NCI-H446 (cell line): Measurements from ENCODE around the gene CD52.
"Not testable (repeated sequence)": the region's sequence is repeated elsewhere in the genome, so short reads cannot be mapped to it uniquely, and the experiment has no call there.

Experiments
- DNase-seq, 2 experiments: peaks; one replicate each; lab custom pipeline; 2025; lab: John Stamatoyannopoulos, UW

CD52 gene

DNA sequence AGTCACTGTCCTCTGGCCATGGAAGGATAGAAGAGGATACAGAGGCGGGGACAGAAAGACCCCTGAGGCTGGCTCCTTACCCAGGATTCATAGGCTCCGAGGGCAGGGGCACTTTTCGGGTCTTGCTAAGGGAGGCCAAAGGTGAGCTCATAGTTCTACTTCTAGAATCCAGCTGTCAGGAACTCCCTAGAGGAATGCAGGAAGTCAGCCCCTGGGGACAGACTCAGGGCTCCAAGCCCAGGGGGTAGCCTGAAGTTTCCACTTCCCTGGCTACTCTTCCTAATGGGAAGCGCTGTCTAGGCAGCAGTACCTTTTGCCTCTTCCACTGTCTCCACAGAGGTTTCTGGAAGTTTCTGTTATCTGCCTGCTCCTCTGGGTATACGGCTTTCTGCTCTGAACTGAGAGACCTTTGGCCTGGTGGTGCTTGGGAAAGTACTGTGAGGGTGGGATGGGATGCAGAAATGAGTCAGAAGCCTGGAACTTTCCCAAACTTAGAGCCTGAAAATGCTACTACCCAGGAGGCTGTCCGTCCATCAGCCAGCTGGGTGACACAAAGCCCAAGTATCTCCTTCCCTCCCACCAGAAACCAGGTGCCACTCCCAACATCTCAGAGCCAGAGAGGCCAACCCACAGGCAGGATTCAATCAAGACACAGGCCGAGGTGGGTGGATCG is 14.9 kb upstream of the CD52 start:
- DNase-seq, result no peak

DNA sequence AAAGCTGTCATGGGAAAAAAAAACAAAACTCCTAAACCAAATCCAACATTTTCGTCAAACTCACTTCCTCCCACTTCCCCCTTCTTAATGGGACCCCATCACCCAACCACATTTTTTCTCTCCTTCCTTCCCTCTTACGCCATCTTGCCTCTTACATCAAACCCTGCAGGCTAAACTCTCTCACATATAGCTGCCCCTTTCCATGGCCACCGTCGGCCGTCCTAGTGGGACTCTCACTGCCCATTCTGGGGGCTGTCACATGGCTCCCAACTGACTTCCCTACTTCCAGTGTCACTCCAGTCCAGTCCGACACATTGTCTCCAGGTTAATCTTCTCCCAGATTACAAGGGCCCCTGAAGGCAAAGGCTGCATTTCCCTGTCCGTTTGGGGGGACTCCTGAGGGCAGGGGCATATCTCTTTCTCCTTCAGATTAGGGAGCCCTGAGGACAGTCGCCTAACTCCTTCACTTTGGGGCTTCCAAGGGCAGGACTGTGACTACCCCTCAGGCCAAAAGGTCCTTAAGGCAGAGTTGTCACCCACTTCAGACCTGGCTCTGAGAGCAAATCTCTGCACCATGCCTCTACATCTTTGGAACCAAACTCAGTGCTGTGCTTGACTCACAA is 12.0 kb upstream of the CD52 start:
- DNase-seq, result no peak

DNA sequence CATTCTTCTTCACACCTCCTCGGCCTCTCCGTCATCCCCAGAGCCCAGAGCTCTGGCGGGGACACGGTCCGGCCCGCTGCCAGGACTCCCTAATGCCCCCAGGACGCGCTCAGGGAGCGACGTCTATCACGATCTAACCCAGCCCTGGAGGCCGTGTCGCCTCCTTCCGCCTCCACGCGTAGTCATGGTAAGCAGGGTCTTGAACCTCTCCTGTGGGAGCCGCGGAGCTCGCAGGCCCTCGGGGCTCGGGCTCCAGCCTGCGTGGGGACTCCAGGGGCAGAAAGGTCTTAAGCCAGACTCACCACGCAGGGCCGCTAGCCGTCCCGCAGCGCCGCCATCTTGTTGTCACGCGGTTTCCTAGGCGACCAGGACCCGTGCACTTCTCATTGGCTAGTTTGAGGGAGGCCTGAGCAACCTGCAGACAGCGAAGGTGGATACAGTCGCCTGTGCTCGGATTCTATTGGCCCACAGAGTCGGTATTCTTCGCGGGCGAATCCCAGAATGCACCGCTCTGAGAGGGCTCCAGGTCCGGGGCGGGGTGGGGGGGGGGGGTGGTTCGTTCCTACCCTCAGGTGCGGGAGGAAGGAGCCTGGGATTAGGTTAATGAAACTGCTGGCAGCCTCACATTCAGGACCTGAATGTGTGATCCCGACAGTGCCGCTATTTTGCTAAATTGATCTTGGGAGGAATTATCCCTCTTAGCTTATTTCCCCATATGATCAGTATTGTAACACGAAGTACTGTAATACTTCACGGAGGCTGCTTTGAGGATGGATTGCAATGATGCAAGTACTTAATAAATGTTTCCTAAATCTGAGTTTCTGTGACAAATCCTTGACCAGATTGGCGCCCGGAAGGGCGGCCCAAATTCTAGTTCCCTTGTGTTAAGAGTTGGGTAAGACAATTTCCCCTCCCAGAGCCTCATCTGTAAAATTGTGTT is 11.2 kb upstream of the CD52 start, which contains the start of gene UBXN11:
Gene UBXN11, minus strand, starts transcription at position 347 of the 940 bp plus-strand sequence. CDS start 3,753 bp downstream, outside the sequence.
- DNase-seq, result peak; percentile 81 to 94

DNA sequence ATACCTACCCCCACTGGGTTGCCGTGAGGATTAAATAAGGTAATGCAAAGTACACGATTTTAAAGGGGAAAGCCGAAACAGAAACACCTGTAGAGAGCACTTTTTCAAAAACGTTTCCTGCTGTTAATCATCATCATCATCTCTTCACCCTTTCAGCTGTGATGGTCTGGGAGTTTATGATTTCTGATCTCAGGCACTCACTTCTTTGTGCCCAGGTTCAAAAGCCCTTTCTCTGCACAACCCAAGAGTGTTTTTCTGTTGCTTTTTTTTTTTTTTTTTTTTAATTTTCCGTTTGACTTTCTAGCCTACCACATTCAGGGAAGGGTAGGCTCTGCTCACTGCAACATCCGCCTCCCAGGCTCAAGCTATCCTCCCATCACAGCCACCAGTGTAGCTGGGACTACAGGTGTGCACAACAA is 10.4 kb upstream of the CD52 start:
- DNase-seq, result no peak

DNA sequence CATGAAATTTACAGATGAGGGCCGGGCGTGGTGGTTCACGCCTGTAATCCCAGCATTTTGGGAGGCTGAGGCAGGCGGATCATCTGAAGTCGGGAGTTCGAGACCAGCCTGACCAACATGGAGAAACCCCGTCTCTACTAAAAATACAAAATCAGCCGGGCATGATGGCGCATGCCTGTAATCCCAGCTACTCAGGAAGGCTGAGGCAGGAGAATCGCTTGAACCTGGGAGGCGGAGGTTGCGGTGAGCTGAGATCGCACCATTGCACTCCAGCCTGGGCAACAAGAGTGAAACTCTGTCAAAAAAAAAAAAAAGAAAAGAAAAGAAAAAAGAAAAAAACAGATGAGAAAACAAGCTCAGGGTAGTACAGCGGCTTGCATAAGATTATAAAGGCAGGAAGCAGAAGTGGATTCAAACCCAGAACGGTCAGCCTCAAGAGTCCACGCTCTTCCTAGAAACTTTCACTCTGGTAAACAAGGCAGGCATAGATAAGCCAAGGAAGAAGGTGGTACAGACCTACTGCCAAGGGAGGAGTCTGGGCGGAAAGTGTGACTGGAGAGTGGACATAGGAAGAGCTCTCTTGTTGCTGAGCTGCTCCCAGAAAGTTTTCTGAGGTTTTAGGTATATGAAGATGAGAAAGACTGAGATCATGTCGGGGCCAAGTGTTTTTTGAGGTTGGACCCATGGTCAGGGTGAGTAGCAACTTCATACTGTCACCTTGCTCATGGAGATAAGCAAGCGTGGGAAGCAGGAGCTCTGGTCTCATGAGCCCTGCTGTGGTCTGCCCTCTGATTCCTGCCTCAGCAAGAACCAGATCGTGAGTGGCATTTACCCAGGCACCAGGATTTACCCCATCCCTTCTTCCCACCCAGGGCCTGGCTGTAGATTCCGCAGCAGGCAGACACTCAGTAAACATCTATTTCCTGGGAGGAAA is 9.5 kb upstream of the CD52 start:
- DNase-seq, result not testable (repeated sequence)

DNA sequence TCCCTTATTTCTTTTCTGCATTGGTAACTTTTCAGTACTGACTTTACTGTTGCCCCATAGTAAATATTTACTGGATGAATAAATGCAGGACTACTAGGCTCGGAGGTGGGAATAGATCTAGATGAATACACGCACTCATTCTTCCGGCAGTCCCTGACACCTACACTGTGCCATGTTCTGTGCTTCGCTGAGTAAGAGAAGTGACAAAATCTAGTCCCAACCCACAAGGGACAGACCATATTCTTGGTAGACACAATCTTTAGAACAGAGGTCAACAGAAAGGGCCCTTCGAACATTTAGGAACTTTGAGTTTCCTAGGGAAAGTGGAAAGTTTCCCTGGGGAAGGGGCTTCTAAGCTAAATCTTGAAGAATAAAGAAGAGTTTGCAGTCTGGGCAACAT is 3.3 kb upstream of the CD52 start:
- DNase-seq, result no peak

DNA sequence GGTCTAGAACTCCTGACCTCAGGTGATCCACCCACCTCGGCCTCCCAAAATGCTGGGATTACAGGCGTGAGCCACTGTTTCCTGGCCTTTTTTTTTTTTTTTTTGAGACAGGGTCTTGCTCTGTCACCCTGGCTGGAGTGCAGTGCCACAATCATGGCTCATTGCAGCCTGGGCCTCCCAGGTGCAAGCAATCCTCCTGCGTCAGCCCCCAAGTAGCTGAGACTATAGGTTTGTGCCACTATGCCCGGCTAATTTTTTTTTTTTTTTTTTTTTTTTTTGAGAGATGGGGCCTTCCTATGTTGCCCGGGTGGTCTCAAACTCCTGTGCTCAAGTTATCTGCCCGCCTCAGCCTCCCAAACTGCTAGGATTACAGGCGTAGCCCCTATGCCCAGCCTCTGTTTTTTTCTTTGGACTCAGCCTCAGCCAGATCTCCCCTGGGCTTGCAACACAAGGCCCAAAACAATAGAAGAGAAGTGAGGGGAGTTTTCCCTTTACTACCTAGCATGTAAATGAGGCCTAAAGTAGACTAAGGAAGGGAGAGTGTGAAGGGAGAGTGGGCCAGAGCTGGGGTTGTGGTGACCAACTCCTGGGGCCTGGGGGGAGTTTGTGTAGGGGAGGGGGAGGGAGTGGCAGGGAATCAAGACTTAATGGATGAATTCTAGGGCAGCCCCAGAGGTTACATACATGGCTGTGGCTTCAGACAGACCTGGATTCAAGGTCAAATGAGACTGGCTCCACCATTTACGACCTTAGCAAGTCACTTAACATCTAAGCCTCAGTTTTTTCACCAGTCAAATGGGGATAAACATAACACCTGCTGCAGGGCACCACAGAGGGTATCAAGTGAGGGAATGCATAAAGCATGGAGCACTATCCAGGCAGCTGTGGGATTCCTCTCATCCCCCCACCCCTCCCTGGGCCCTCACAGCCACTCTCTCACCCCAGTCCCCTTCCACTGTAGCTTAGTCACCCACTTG is 1.6 kb upstream of the CD52 start:
- DNase-seq, result no peak

DNA sequence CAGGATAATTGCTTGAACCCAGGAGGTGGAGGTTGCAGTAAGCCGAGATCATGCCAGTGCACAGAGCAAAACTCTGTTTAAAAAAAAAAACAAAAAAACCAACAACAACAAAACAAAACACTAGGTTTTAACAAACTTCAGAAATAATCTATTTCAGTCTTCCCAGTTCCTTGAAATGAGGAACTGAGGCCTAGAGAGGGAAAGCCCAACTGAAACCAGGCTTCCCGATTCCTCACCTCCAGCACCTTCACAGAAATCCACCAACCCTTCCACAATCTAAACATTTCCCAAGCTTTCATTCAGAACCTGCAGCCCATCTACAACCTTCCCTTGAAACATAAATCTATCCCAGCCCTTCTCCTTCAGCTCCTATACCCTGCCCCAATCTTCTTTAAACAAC is 612 bp upstream of the CD52 start:
- no peak for DNase-seq

DNA sequence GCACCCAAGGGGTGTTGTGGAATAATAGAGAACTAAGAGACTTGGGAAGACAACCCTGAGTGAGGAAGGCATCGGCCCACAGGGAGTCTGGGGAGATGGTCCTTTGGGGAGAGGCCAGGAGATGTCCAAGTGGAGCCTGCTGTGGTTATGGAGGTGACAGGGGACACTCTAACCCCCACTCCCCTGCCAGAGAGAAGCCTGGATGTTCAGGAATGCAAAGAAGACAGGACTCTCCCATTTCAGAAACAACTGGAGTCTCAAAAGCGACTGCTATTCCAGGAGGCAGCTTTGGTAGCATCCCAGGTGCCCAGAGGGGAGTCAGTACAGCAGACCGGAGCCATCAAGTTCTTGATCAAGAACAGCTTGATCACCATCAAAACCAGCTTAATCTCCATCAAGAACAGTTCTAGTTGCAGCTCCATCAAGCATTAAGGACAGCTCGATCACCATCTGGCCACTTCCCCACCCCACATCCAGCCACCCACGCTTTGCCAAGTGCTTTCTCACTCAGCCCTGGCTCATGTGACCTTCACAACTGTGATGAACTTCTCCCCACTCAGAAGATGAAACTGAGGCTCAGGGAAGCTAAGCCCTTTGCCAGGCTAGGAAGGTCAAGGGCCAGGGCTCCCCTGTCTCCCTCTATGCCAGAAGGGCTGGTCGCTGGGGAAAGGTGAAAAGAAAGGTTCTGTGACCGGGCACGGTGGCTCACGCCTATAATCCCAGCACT is 743 bp downstream of the CD52 start:
- peak in 1 of 2 experiments; percentile 38 for DNase-seq

DNA sequence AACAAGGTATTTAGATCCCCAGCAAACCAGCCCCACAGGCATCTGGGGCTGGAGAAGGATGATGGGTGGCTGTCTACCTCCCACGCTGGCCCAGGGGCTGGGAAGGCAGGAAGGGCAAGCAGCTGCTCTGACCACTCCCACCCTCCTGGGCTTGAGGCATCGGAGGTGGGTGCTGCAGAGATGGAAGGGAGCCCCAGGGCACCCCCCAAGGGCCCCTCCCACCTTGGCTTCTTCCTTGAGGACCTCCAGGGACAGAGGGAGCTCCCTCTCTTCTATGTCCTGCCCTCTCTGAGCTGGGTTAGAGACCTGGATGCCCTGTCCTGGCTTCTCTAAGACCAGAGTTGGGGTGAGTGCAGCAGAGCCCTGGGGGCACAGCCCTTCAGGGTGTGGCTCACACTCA is 3.1 kb downstream of the CD52 start:
- DNase-seq, result no peak

DNA sequence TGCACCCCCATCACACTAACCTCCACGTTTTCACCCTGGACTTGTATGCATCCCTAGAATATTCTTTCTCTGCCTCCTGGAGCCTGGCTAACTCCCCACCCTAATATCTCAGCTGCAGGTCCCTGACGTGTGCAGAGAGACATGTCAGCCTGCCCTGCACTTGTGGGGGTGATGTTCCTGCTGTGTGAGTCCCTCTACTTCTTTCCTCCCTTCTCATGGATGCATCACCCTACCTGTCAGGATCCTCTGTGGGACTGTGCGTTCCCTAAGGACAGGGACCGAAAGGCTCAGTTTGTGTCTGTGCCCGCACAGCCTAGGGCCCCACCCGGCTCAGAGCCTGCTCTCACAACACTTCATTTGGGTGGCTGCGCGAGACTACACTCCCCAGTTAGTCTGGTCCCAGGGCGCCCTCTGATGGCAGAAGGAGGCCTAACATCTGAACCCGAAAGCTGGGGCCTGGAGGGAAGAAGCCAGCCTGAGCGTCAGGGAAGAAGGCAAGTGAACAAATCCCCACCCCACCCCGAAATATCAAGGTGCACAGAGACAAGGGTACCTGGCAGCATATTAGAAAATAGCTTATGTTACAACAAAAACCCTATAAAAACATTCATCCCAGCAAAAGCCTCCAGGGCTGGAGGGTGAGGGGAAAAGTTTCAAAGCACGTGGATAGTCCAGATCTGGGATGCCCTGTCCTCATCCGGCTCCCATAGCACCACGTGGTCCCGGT is 3.7 kb downstream of the CD52 start:
- DNase-seq, result peak; percentile 80 to 92

DNA sequence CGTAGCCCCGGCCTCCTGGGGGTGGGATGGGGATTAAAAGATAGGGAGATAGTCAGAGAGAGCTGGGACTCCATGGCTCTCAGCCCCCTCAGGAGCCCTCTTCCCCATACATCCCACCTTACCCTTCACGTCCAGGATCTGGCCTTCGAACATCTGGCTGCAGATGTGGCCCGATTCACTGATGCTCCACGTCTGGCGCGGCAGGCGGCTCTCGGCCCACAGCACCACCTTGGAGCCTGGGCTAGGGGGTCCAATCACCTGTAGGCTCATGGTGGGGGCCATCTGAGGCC is 4.2 kb downstream of the CD52 start:
- DNase-seq, result no peak

DNA sequence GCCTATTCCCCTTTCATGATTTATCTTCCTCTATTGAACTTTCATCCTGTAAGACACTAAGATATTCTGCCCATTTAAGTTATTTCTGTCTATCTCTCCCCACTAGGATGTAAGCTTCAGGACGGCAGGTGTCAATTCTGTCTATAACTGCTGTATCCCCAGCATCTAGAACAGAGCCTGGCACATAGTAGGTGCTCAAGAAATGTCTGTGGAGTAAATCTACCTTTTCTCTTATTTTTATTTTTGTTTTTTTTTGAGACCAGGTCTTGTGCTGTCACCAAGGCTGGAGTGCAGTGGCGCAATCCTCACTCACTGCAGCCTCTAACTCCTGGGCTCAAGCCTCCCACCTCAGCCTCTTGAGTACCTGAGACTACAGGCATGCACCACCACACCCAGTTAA is 5.6 kb downstream of the CD52 start:
- no peak for DNase-seq

DNA sequence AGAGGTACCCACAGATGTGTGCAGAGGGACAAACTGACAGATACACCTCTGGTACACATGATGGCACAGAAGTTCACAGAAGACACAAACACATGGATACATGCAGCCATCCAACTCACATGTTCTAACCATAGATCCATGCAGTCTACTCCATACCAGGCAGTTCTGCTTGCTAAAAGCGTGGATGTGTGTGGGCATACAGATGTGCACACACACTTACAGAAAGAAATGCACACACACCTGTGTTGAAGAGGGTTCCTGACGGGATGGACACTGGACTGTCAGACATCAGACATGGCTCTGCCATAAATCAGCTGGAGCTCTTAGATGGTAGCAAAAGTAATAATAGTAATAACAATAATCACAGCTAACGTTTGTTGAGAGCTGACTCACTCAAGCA is 6.8 kb downstream of the CD52 start:
- no peak for DNase-seq

DNA sequence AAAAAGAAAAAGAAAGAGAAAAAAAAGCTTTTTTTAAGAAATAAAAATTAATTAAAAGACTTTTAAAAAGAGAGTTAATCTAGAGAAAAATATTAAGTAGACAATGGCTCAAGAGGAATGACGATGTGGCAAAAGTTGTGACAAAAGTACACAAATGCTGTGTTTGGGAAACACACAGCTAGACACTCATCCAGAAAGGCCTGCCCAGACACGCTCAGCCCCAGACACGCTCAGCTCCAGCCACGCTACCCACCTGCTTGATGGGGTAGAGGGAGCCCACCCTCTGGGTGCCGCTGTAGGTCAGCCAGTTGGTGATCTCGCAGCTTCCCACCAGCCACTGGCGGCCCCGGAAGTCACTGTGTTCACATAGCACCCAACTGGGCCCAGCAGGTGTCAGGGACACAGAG is 10.2 kb downstream of the CD52 start:
- DNase-seq, result no peak

DNA sequence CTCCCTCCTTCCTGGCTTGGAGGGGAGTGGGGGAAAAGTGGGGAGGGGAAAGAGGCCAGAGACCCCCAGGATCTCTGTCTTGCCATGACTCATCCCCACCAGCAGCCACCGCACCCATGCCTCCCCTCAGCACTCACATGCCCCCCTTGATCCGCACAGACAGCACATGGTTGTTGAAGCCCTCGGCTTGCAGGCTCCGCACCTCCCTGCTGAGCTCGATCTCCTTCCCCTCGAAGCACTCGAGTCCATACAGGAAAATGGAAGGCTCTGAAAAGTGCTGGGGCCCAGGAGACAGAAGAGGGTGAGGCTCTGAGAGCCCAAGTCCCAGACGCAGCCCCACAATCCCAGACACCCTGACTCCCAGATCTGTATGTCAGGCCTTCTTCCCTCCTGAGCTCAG is 10.8 kb downstream of the CD52 start:
- DNase-seq, result no peak

DNA sequence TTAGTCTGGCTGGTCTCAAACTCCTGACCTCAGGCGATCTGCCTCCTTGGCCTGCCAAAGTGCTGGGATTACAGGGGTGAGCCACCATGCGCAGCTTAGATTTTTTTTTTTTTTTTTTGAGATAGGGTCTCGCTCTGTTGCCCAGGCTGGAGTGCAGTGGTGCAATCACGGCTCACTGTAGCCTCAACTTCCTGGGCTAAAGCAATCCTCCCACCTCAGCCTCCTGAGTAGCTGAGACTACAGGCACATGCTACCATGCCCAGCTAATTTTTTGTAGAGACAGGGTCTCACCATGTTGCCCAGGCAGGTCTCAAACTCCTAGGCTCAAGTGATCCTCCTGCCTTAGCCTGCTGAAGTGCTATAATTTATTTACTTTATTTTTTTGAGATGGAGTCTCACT is 11.6 kb downstream of the CD52 start:
- DNase-seq, result not testable (repeated sequence)

DNA sequence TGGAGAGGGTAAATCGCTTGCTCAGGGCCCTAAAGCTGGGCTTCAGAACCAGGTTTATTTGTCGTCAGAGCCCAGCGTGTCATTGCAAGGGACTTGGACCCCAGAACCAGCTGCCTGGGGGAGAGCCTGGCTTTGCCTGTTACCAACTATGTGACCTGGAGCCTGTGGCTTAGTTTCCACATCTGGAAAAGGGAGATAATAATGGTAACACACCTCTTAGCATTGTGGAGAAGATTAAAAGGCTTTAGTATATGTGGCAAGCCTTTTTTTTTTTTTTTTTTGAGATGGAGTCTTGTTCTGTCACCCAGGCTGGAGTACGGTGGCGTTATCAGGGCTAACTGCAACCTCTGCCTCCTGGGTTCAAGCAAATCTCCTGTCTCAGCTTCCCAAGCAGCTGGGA is 12.5 kb downstream of the CD52 start:
- DNase-seq, result no peak

DNA sequence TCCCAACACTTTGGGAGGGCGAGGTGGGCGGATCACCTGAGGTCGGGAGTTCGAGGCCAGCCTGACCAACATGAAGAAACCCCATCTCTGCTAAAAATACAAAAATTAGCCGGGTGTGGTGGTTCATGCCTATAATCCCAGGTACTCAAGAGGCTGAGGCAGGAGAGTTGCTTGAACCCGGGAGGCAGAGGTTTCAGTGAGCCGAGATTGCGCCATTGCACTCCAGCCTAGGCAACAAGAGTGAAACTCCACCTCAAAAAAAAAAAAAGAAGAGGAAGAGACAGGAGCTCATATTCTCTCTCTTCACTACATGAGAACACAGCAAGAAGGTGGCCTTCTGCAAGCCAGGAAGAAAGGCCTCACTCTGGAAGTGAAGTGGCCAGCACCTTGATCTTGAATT is 15.6 kb downstream of the CD52 start:
- not testable (repeated sequence) for DNase-seq
